HFFc6 (cell line): Measurements from ENCODE around the gene ROPN1B. TPM values are rescaled to one million over a fixed set of nuclear protein-coding genes. Genes with fewer than 3 reads are reported as not detected.
"Not testable (repeated sequence)": the region's sequence is repeated elsewhere in the genome, so short reads cannot be mapped to it uniquely, and the experiment has no call there.

Experiments
- DNase-seq: peaks from one replicate; pipeline ENCODE4 v3.0.0-alpha.2; 2018
- H3K27ac Mint-ChIP-seq: 2 replicates; pipeline ENCODE4 v1.8.0; 2020; ENCODE audit warnings: mild to moderate bottlenecking, mixed read lengths
- H3K27me3 Mint-ChIP-seq: 2 replicates; pipeline ENCODE4 v1.8.0; 2021; ENCODE audit warnings: mild to moderate bottlenecking, moderate library complexity, mixed read lengths; ENCODE audit not compliant: insufficient read depth
- H3K36me3 Mint-ChIP-seq: 2 replicates; pipeline ENCODE4 v1.8.0; 2021; ENCODE audit warnings: low read depth, mixed read lengths
- H3K4me1 Mint-ChIP-seq: 2 replicates; pipeline ENCODE4 v1.8.0; 2020; ENCODE audit warnings: low read depth, mixed read lengths
- H3K4me3 Mint-ChIP-seq: 2 replicates; pipeline ENCODE4 v1.8.0; 2020; ENCODE audit warnings: mild to moderate bottlenecking, moderate library complexity, mixed read lengths
- H3K9me3 Mint-ChIP-seq: 2 replicates; pipeline ENCODE4 v1.8.0; 2020; ENCODE audit warnings: mild to moderate bottlenecking, mixed read lengths
- CTCF ChIP-seq: fragments of 200-600 bp; sonication (generic); IDR thresholded peaks from 2 replicates; pipeline ENCODE4 v1.5.0; 2021; ENCODE audit warnings: antibody characterized with exemption, mild to moderate bottlenecking
- total RNA-seq, 6 experiments: library from RNA; stranded (reverse); fragmentation: NEBNext Ultra II Directional; extraction: Animal tissue kit (Norgen Biotek cat#: 25700); gene quantifications; 2 replicates in 1 of 6; 3 replicates in 5 of 6; pipeline ENCODE4 v1.2.3, GENCODE V29; 2021

ROPN1B gene
- total RNA-seq, 6 experiments from 2014 or later, result not detected

GRCh38 chr3:125961289-125961589, 7.7 kb upstream of the ROPN1B start:
- TF ChIP-seq CTCF, result no peak
- Mint-ChIP-seq H3K27ac (no peak overlapping the region), H3K36me3 (no peaks in the 10 kb centered on the region), H3K27me3 (peaks cover 11% of the 10 kb centered on the region), H3K4me1 (no peaks in the 10 kb centered on the region), H3K4me3 (no peak overlapping the region), H3K9me3 (no peaks in the 10 kb centered on the region)
- no peak for DNase-seq

GRCh38 chr3:125963834-125964233, 5.1 kb upstream of the ROPN1B start:
- H3K9me3 Mint-ChIP-seq, H3K36me3 Mint-ChIP-seq, DNase-seq, H3K4me3 Mint-ChIP-seq, H3K27ac Mint-ChIP-seq, H3K4me1 Mint-ChIP-seq, H3K27me3 Mint-ChIP-seq: not testable (repeated sequence)

- DNase-seq, result no peak
- no peak for TF ChIP-seq CTCF
- no peak overlapping the region for H3K4me3 Mint-ChIP-seq
- no peaks in the 10 kb centered on the region for H3K9me3 Mint-ChIP-seq
- no peaks in the 10 kb centered on the region for H3K4me1 Mint-ChIP-seq
- H3K27ac Mint-ChIP-seq, result no peak overlapping the region
- H3K36me3 Mint-ChIP-seq, result no peaks in the 10 kb centered on the region
- H3K27me3 Mint-ChIP-seq, result peaks cover 8% of the 10 kb centered on the region
These were observed 3.5 kb upstream of the ROPN1B start for GRCh38 chr3:125965505-125965904.

GRCh38 chr3:125967156-125967555, 1.8 kb upstream of the ROPN1B start:
- Mint-ChIP-seq H3K4me1 (peaks cover 4% of the 10 kb centered on the region; the same call in 1 of the 2 replicates), H3K4me3 (no peak overlapping the region), H3K36me3 (no peaks in the 10 kb centered on the region), H3K27me3 (peaks cover 18% of the 10 kb centered on the region), H3K27ac (no peak overlapping the region), H3K9me3 (no peaks in the 10 kb centered on the region)
- TF ChIP-seq CTCF, result no peak
- no peak for DNase-seq

GRCh38 chr3:125968121-125968520, 857 bp upstream of the ROPN1B start:
- not testable (repeated sequence) for H3K9me3 Mint-ChIP-seq, H3K27ac Mint-ChIP-seq, H3K4me3 Mint-ChIP-seq, H3K36me3 Mint-ChIP-seq, DNase-seq
- H3K27me3 Mint-ChIP-seq, result peaks cover 20% of the 10 kb centered on the region
- H3K4me1 Mint-ChIP-seq, result peaks cover 10% of the 10 kb centered on the region; the same call in 1 of the 2 replicates

- Mint-ChIP-seq H3K27me3 (peaks cover 20% of the 10 kb centered on the region), H3K4me3 (peak overlapping the region; percentile 64), H3K4me1 (peaks cover 17% of the 10 kb centered on the region)
- TF ChIP-seq CTCF, result peak; percentile 91
- H3K9me3 Mint-ChIP-seq, H3K27ac Mint-ChIP-seq, H3K36me3 Mint-ChIP-seq: not testable (repeated sequence)
- DNase-seq, result peak; percentile 20
These were observed 3.3 kb downstream of the ROPN1B start for GRCh38 chr3:125971997-125972944.

- H3K27ac Mint-ChIP-seq, H3K4me3 Mint-ChIP-seq, DNase-seq, H3K9me3 Mint-ChIP-seq, H3K36me3 Mint-ChIP-seq: not testable (repeated sequence)
- peaks cover 32% of the 10 kb centered on the region for H3K4me1 Mint-ChIP-seq
- peaks cover 21% of the 10 kb centered on the region for H3K27me3 Mint-ChIP-seq
These were observed 6.4 kb downstream of the ROPN1B start for GRCh38 chr3:125975245-125976002.

GRCh38 chr3:125976003-125976390, 7.0 kb downstream of the ROPN1B start:
- not testable (repeated sequence) for H3K4me3 Mint-ChIP-seq, H3K9me3 Mint-ChIP-seq, H3K27ac Mint-ChIP-seq, H3K36me3 Mint-ChIP-seq, DNase-seq
- Mint-ChIP-seq H3K4me1 (peaks cover 32% of the 10 kb centered on the region), H3K27me3 (peaks cover 22% of the 10 kb centered on the region)

GRCh38 chr3:125977104-125977503, 8.1 kb downstream of the ROPN1B start:
- H3K4me3 Mint-ChIP-seq, H3K9me3 Mint-ChIP-seq, DNase-seq, H3K27ac Mint-ChIP-seq, H3K36me3 Mint-ChIP-seq: not testable (repeated sequence)
- Mint-ChIP-seq H3K27me3 (peaks cover 13% of the 10 kb centered on the region), H3K4me1 (peaks cover 28% of the 10 kb centered on the region)
